Midbrain (tissue), 1 donor: ENCODE data around the gene CASQ1.

Source experiments
- DNase-seq: peaks from one replicate; lab custom pipeline; 2025; lab: John Stamatoyannopoulos, UW

Gene CASQ1

GRCh38 chr1:160205242-160206035 is 15.1 kb downstream of the CASQ1 start, which contains the start of gene PEA15:
TSS of gene PEA15 (plus strand) at chr1:160205384. CDS start at chr1:160211545, 6,161 bp downstream.
- DNase-seq = peak; percentile 78

DNA sequence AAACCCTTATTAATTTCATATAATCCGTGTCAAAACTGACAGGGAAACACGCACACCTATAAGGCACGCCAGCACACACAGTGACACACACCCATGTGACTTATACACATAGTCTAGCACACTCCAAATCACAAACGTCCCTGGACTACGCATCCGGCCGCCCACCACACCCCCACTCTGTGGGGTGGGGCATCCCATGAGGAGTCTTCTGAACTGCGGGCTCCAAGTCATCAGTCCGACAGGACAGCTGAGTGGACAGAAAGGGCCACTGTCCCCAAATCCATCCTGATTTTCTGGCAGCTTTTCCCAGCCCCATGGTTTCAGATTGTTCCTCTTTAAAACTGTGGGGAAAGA is 15.6 kb downstream of the CASQ1 start:
- peak; percentile 21 for DNase-seq

DNA sequence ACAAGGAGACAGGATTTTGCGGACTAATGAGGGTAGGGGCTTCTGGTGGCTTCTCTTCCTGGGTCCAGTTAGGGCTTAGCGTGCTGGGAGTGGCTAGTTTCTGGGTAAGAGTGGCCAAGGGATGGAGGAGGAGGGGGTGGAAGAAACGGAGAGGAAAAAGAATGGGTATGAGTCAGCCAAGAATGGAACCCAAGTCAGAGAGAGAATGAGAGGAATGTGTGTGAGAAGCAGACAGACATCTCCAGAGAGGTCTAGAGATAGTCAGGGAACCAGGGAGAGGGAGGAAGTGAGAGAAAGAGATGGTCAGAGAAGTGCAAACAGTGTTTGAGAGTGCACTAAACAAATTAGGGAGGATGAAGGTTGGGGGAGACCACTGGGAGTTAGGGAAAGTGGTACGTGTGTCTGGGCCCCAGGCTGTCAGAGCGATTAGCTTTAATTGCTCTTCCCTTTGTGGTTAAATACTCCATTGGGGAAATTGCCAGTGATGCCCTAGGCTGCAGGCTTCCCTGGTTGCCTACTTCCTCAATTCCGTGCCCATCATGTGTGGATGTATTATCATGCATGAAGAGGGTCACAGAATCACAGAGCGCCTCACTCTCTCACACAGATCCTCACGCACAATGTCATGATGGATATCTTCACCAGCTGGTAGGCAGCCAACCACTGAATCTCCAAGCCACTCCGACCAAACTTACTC is 16.2 kb downstream of the CASQ1 start:
- DNase-seq = no peak

DNA sequence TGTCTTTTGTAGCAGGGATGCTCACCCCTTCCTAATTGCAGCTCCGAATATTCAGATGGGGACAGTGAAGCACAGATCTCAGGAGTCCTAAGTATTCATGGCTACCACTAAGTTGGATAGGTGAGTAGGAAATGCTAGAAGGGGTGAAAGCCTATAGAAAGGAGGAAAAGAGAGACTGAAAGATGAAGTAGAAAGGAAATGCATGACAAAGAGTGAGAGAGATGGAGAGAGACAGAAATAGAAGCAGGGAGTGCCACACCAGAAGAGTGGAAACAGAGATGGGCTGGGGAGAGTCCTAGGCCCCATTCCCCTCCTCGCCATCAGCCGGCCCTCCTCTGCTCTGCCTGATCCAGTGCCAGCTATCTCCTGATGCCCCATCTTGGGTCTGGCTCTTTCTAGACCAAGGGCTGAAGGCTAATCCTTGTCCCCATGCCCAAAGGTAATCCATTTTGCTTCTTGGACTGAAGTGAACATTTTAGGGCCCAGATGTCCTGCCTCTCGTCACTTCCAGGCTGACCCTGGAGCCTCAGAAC is 16.8 kb downstream of the CASQ1 start:
- no peak for DNase-seq

DNA sequence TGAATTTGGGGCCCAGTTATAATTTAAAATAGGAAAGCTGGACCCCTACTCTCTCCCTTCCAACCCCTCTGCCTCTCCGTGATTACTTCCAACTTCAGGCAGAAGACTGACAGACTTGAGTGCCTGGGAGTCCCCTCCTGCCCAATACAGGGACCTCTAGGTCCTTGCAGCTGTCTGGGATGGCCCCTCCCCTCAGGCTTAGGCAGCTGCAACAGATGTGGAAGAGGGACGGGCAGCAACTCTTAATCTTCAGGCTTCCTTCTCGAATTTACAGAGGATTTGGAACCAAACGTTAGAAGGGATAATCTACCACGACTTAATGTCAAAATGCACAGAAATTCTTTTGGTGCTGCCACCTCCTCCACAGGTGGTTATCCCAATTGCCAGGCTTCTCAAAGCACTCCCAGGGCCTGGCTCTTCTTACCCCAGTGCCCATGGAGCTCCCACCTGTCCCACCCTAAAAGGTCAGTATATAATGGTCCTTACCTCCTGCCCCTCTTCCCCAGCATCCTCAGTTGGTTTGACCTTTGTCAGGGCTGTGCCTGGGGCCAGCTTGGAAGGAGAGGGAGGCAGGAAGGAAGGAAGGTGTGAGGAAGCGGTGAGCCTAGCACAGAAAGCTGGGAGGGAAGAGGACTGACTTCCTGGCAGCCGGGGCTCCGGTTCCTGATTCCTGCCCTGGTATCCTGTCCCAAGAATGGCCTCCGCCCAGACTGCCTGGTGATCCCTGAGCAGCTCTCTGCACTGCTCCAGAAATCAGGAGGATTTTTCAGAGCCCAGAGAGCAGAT is 17.6 kb downstream of the CASQ1 start:
- no peak for DNase-seq

DNA sequence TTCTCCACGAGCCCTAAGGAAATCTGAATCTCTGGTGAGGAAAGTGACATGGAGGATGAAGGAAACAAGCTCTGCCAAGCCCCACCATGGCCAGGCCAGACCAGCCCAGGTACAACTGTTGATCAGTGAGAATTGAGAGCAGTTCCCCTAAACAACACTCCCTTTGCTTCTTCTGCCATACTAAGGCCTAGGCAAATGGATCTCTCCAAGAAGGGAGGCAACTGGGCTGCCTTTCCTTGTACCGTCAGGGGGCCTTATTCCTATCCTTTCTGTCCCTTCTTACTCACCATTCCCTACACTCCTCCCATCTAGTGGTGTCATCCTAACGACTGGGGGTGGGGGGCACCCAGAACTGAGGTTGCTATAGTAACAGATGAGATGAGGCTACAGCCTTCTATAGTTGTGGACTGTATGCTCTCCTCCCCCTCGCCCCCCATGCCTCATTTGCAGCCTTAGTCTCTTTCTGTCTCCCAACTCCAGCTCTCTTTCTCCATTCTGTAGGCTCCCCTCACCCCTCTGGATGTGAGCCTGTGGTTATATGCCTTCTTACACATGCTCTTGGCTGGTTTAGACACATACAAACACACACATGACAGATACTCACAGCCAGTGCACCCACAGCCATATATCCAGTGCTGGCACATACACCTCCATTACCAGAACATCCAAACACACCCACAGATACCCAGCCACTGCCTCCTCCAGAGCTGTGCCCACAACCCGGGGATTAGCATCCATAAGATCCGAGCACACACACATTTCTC is 18.4 kb downstream of the CASQ1 start:
- DNase-seq = no peak

- peak; percentile 38 for DNase-seq
Measured at GRCh38 chr1:160209321-160210046, 19.1 kb downstream of the CASQ1 start.

- DNase-seq = peak; percentile 33
Measured at GRCh38 chr1:160210561-160210960, 20.2 kb downstream of the CASQ1 start.

DNA sequence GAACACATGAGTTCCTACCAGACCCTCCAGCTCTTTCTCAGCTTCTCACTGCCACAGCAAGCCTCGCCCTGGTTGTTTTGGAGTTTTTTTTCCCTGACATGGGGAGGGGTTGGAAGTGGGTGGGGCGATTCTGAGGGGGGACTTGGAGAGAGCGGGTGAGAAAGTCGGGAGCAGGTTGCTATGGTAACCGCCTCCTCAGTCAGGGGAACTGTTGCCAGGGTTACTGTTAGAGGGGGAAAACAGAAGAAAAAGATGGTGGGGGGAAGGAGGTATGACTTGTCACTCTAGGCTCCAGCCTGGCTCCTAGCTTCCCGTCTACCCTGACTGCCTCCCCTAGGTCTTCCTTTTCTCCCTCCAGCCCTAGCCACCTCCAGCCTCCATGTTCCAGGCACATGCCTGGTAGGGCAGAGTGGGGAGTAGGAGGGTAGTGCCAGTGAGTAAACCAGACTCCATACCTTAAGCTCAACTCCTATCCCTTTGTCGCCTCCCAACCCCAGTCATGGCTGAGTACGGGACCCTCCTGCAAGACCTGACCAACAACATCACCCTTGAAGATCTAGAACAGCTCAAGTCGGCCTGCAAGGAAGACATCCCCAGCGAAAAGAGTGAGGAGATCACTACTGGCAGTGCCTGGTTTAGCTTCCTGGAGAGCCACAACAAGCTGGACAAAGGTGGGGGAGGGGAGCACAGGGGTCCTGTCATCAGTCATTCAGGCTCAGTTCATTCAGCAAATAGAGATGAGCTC is 20.8 kb downstream of the CASQ1 start:
- peak; percentile 43 for DNase-seq

GRCh38 chr1:160214481-160215140 is 24.2 kb downstream of the CASQ1 start:
- no peak for DNase-seq

DNA sequence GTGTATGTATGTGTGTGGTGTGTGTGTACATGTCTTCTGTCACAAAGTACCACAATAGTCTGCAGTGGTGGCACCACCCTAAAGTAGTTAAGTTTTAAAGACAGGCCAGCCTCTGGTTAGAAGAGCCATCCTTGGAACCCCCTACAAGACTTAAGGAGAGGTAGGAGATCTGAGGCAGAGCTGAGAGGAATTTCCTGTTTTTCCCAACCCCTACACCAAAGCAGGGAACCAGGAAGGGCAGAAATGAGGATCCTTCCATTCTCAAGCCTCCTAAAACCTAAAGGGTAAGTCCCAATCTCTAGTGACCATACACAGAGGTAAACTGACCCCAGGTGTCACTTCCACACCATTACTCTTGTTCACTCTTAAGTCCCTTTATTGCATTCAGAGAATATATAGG is 25.9 kb downstream of the CASQ1 start:
- no peak for DNase-seq

DNA sequence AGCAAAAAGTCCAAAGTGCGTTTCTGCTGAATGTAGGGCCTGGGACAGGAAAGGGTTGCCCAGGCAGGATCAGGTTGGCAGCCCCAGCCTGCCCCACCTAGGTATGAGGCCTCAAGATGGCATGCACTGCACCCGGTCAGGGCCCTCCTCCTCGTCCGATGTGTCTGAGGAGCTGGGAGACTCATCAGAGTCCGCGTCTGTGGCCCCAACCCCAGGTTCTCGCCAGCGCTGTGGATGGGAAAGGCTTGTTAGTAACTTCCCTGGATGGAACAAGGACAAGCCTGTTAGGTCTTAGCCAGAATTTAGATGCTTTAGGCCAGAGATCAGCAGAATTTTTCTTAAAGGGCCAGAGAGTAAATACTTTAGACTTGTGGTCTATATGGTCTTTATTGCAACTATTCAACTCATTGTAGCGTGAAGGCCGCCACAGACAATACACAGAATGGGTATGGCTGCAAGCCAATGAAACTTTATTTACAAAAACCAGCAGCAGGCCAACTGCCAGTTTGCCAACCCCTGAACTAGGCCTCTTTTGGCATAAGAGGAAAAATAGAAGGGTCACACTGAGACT is 27.2 kb downstream of the CASQ1 start:
- DNase-seq = no peak

DNA sequence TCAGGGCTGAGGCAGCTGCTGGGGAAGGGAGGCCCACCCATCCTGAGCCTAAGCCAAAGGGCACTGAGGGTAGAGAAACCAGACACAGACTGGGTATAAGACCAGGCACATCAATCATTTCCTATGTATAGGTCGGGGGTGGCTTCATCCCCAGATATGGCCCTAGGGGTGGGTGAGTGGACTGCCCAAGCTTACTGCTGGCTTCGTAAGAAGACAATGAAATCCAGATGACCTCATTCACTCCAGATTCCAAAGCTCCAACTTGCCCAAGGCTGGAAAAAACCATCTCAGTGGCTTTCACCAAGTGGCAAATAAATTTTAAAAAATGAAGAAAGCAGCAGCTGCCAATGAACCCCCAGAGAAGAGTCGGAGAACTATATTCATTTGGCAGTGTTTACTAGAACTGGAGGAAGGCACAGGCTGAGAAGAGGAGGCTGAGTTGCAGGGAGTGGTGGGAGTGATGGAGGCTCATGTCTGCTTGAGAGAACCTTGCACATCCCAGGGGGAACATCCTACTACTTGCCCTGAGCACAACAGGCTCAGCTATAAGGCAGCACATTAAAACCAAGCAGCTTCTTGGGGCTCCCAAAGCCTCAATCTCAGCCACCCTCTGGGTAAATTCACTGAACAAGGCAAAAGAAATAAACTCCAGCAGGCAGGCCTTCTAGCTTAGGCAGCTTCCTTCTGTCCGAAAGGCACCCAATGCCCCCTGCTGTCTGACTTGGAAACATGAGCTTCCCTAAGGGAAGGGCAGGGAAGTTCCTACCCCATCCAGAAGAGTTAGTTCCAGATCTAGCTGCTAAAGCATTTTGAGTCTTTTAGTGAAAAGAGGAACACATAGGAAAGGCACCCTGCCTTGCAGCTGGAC is 28.9 kb downstream of the CASQ1 start:
- peak; percentile 84 for DNase-seq

DNA sequence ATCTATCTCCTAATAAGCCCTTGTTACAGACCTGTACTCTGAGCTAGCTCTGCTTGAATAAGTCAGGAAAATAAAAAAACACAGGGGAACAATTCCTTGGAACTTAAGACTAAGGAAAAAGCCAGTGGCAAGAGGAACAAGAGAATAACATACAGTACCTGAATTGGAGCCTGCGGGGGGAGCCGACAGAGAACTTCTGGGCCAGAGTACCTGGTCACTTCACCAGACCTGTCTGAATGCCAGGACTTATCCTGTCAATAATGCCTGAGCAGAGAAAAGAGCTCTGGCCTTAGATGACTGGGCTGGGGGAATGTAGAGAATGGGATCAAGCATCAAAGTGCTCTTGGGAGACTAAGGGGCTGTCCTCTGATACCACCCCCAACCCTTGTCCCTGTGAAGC is 29.9 kb downstream of the CASQ1 start:
- DNase-seq = no peak

DNA sequence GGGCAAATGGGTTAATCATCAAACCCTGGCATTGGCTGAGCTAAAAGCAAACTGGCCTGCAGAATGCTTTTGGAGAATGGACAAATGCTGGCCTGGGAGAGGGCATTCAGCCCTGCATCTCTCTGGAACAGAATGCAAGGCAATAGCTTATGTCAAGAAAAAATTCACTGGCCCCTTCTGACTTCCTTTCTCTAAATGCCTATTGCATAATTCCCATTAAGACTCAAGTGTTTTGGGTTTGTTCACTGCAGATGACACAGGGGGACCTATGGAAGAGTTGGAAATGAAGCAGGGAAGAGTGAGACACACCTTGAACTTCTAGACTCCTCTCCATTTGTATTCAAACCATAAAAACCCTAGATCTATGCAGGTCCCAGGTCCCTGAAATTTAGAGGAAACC is 30.7 kb downstream of the CASQ1 start:
- DNase-seq = no peak

DNA sequence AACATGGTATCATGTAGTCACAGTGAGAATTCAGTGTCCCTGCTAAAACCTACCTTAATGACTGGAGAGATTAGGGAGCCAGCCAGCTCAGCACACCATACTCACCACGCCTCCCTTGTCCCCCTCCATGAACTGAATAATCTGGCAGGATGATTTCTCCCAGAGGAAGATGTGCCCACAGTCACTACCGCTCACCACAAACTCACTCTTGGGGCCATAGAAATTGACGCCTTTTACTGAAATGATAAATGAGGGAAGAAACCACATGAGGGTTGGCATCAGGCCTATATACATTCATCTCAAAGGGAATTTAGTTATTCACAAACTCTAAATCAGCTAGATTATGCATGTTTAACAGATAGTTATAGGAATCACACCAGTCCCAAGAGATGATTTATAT is 32.2 kb downstream of the CASQ1 start:
- DNase-seq = no peak

- DNase-seq = no peak
Measured at GRCh38 chr1:160224606-160225005, 34.2 kb downstream of the CASQ1 start.

DNA sequence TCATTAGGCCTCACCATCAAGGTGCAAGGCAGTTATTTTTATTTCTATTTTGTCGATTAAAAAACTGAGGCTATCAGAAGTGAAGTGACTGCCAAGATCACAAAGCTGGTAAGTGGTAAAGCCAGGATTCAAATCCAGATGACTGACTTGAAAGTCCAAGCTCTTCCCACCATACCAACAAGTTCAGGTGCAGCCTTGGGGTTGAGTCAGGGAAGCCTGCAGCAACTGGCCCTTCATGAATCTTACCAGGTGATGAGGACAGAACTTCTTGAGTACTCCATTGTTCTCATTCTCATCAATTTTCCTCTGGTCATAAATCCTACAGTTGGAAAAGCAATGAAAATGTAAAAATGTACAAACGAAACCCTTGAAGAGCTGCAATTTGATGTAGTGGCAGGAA is 35.0 kb downstream of the CASQ1 start:
- no peak for DNase-seq
